ENCODE results near the gene WNT9A. TPM values are rescaled to one million over a fixed set of nuclear protein-coding genes. Genes with fewer than 3 reads are reported as not detected.
"Not testable (repeated sequence)": the region's sequence is repeated elsewhere in the genome, so short reads cannot be mapped to it uniquely, and the experiment has no call there.

Gene WNT9A
- total RNA-seq, 1 experiment from 2014 or later, result 9.5 TPM

DNA sequence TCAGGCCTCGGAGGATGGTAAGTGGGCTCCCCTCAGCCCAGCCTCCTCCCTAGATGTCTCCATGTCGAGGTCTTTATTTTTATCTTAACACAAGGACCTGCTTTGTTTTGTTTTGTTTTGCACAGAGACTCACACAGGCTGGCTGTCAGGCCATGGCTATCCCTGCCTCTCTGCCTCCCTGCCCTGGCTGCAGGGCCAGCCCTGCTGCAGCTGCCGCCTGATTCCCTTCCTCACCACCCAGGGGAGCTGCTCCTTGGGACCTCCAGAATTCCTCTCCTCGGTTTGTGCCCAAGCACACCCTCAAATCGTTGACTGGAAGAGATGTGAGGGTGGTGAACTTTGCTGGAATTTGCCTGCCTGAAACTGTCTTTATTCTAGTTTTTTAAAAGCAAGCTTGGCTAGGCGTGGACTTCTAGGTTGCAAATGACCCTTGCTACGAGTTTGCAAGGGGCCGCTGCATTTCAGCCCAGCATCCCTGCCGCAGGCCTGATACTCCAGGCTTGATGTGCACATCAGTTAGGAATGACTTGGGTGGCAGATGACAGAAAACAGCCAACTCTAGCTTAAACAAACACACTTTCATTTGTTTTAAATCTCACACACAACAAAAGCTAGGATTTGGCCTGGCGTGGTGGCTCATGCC lies 37.1 kb downstream of the WNT9A start:
- DNase-seq (ENCODE audit: low read depth), result no peak

DNA sequence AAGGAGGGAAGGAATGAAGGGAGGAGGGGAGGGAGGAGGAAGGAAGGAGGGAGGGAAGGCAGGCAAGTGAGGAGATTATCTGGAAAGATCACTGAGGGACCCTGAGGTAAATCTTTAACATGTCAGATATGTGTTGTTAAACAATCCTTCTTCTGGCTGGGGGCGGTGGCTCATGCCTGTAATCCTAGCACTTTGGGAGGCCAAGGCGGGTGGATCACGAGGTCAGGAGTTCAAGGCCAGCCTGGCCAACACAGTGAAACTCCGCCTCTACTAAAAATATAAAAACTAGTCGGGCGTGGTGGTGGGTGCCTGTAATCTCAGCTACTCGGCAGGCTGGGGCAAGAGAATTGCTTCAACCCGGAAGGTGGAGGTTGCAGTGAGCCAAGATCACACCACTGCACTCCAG lies 37.8 kb downstream of the WNT9A start:
- not testable (repeated sequence) for DNase-seq (ENCODE audit: low read depth)

DNA sequence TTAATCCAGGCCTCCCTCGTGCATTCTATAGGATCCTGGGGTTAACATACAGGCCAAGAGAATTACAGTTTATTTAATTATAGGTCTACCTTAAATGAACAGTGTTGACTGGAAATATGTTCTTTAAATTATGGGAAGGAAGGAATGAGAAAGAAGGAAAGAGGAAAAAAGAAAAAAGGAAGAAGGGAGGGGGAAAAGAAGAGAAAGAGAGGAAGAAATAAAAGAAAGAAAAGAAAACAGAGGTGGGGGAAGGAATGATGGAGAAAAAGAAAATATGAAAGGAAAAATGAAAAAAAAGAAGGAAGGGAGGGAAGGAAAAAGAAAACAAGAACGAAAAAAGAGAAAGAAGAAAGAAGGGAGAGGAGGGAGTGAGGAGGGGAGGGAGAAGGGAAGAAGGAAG lies 38.5 kb downstream of the WNT9A start:
- DNase-seq (ENCODE audit: low read depth), result no peak

DNA sequence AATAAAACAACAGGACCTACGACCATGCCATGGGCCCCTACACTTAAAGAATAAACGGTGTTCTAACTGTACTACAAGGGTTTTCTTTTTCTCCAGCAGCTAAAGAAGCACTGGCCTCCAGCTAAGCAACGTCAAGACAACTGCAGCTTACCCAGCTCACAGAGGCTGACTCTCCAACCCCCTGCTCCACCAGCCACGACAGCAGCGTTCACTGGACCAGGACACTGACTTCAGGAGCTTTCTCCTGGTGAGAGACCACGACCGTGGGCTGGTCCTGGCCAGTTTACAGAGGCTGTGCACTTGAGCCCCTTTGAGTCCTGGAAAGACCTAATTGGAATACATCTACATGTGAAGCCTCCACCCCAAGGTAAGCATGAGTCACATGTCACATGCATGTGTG lies 39.4 kb downstream of the WNT9A start:
- DNase-seq (ENCODE audit: low read depth), result no peak

DNA sequence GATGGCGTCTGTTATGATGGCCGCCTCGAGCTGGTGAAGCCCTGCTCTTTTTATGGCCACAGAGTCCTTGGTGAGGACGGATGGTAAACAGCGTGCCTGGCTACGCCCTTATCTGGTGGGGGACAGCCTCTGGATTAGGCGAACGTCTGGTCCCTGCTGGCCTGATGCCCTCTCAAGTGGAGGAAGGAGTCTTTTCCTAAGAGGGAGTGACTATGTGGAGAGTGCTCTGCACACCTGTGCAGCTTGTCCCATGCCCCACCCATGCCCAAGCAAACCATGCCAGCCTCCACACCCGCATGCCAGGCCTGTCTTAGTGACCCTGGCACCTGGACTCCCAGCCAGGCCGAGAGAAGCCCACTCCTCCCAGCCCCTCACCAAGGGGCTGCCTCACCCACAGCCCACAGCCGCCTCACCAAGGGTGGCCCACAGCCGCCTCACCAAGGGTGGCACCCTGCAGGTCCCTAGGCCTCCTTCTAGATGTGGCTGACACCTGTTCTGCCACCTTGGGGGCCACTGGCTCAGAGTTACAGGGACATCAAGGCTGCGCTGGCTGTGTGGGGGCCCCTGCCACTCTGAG lies 40.2 kb downstream of the WNT9A start:
- DNase-seq (ENCODE audit: low read depth), result no peak

DNA sequence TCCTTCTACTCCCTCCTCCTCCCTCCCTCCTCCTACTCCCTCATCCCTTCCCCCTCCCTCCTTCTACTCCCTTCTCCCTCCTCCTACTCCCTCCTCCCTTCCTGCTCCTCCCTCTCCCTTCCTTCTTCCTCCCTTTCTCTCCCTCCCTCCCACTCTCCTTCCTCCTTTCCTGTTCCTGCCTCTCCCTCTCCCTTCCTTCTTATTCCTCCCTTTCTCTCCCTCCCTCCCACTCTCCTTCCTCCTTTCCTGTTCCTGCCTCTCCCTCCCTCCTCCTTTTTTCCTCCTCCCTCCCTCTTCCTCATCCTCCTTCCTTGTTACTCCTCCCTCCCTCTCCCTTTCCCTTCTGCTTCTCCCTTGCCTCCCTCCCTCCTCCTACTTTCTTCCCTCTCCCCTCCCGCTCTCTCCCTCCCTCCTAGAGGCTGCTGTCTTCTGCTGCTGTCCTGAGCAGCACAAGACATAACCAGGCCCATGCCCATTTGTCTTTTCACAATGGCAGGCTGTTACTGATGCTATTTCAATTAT lies 41.1 kb downstream of the WNT9A start:
- no peak for DNase-seq (ENCODE audit: low read depth)

DNA sequence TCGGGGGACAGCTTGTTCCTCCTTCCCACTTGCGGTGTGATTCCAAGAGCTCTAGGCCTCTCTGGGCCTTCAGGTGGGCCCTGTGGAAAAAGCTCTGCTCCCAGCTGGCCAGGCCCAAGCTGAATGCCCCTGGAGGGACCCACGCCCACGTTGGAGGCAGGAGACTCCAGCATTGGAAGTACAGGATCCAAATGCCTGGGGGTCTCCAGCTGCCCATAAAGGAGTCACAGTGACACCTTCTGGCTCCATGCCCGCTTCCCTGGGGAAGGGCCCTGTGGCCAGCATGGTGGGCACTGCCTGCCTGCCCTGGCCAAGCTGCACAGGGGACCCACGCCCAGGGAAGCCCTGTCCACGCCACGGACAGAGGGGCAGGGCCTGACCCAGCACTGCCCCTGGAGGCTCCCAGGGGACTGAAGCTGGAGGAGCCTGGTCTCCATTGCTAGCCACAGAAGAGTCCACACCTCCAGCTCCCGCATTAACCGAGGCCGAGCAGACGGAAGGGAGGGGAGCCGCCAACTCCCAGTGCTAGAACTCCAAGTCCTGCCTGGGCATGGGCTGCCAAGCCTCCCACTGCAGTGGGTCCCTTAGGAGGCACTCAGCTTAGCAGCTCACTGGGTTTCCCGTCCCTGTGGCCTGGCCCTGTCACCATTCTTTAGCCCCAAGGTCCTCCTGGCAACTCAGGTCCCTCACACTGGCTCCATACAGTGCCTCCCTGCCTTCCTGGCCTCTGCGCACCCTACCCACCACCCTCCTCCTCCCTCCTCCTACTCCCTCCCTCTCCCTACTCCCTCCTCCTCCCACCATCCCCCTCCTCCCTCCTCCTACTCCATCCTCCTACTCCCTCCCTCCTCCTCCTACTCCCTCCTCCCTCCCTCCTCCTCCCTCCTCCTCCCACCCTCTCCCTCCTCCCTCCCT lies 41.9 kb downstream of the WNT9A start:
- peak; percentile 43 for DNase-seq (ENCODE audit: low read depth)

DNA sequence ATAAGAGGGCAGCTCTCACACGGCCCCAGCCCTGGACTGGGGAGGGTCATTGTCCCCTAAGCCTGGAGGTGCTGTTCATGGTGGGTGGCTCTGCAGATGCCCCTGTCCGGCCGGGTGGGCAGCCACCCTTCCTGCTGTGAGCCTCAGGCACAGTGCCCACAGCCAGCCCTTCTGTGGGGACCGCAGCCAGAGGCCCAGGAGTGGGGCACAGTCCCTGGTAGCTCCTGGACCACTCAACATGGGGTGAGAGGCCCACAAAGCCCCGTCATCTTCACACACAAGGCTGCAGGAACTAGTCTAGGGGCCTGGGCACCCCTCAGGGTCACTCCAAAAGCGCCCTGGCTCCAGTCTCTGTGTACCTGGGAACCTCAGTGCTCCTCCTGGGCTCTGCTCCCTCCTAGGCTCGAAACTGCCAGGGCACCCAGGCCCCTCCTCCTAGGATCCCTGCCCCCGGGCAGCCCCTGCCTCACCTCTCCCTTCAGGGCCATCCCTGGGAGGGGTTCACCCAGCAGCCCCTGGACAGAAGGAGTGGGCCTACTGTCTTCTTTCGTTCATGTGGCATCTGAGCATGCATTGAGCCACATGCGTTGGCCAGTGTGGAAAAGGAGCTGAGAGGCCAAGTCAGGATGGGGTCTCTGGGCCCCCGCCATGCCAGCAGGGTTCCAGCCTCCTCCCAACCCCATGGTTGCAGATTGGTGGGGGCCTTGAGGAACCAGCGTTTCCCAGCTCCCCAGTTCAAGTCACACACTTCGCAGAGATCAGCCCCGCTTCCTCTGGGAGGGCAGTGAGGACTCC lies 43.0 kb downstream of the WNT9A start:
- DNase-seq (ENCODE audit: low read depth), result no peak

DNA sequence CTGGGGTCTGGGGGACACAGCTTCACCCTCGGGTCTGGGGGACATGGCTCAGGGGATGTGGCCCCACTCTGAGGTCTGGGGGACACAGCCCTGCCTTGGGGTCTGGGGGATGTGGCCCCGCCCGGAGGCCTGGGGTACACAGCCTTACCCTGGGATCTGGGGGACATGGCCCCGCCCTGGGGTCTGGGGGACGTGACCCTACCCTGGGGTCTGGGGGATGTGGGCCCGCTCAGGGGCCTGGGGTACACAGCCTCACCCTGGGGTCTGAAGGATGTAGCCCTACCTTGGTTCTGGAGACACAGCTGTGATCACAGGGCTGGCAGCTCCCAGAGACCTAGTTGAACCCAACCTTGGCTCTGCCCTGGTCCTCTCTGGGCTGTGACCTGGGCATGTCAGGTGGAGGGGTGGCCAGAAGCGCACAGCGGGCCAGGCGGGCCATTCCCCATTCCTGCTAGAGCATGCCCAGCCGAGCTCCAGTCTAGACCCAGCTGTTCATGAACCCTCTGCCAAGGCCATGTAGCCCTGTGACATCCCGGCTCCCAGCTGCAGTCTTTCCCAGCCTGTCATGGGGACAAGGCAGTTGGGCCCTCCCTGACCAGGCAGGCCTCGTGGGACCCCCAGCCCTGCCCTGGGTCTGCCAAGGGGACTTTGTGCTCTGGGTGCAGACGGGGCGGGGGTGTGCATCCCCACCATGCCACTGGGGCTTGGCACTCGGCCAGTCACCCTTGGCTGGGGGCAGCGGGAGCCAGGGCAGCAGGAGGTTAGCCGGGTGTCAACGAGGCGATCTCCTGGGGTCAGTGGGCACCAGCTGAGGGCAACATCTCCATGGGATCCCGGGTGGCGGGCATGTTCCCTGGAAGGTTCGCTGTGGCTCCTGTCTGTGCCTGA lies 43.9 kb downstream of the WNT9A start:
- DNase-seq (ENCODE audit: low read depth), result no peak

DNA sequence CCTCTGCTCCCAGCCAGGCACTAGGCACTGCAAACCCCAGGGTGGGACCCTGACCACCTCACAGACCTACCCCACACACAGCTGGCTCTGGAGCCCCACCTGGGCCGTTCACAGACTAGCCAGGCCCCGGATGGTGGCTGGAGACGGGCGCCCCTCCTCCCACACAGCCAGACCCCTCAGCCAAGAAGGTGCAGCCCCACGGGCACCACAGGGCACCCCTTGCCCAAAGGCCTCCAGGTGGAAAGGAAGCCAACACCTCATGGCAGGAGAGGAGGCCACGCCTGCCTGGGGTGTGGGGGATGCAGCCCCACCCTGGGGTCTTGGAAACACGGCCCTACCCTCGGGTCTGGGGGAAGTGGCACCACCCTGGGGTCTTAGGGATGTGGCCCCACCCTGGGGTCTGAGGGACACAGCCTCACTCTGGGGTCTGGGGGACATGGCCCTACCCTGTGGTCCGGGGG lies 44.6 kb downstream of the WNT9A start:
- no peak for DNase-seq (ENCODE audit: low read depth)

DNA sequence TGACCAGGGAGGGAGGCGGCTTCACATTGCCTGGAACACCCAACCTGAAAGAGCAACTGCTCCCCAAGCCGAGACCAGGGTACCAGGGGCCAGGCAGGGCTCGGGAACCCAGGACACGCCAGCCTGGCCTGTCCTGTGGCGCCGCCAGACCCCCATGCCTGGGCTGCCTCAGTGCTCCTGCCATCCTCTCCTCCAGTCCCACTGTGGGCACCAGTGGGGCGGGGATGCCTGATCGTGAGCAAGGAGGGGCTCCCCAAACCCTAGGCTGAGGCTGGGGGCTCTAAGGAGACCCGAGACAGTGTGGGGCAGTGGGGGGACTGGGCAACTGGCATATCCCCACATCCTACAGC lies 45.1 kb downstream of the WNT9A start:
- DNase-seq (ENCODE audit: low read depth), result no peak

DNA sequence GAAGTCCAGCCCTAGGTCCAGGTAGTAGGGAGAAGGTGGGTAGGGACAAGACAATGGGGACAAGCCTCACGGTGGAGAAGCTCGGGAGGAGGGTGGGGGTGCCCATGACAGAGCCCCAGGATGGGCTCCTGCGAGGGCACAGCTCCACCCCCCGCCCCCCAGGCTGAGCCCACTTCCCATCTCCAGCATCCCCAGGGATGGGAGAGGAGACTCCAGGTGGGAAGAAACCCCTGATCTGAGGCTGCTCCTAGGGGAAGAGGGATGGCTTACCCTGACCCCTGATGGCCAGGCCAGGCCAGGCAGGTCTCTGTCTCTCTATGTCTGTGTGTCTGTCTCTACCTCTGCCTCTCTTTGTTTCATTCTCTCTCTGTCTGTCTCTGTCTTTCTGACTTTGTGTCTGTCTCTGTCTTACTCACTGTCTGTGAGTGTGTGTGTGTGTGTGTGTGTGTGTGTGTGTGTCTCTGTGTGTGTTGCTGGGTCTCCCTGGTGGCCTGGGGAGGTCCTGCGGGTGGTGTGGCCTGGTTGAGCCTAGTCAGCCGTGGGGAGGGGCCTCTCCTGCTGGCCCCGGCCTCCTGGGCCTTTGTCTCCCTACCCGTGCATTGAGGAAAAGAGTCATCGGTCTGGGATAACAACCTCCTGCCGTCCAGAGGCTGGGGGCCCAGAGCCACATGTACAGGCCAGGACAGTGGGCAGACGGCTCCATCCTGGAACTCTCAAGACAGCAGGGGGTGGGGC lies 45.7 kb downstream of the WNT9A start:
- peak; percentile 69 for DNase-seq (ENCODE audit: low read depth)

DNA sequence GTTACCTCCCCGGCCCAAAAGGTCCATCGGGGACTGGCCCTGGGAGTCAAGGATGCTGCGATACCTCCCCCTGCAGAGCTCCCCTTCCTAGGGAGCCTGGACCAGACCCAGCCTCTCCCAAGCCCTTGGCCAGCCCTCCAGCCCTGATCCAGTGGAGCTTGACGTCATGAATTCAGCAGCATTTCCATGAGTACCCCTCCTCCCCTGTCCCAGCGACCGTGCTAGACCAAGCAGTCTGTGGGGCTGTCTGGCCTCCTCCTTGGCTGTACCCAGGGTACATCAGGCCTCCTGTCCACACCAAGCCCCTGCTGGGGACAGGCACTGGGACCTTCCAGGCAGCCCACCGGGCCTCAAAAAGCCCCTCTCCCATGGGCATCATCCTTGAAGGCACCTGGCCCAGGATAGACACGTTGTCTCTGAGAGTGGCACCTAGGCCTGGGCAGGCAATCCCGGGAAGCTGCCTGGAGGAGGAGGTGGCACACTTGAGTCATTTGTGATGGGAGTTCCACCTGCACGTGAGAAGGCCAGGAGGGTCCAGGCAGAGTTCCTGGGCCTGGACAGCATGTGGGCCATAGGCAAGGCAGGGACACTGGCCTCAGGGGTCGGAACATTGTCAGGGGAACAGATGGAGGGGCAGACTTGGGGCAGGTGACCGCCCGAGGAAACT lies 46.4 kb downstream of the WNT9A start:
- DNase-seq (ENCODE audit: low read depth), result no peak

DNA sequence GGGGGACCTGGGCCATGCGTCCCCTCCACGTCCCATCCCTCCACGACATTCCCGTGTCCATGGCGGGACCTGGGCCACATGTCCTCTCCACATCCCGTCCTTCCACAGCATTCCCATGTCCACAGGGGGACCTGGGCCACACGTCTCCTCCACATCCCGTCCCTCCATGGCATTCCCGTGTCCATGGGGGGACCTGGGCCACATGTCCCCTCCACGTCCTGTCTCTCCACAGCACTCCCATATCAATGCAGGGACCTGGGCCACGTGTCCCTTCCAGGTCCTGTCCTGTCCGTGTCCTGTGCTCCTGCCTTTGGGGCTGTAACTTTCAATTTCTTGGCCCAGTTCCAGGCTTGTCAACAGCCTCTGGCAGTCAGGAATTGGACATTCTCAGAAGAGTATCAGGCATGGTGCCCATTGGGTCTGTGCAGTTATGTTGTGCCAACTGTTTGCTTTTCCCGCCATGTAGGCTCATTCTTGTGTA lies 47.1 kb downstream of the WNT9A start:
- DNase-seq (ENCODE audit: low read depth), result no peak

DNA sequence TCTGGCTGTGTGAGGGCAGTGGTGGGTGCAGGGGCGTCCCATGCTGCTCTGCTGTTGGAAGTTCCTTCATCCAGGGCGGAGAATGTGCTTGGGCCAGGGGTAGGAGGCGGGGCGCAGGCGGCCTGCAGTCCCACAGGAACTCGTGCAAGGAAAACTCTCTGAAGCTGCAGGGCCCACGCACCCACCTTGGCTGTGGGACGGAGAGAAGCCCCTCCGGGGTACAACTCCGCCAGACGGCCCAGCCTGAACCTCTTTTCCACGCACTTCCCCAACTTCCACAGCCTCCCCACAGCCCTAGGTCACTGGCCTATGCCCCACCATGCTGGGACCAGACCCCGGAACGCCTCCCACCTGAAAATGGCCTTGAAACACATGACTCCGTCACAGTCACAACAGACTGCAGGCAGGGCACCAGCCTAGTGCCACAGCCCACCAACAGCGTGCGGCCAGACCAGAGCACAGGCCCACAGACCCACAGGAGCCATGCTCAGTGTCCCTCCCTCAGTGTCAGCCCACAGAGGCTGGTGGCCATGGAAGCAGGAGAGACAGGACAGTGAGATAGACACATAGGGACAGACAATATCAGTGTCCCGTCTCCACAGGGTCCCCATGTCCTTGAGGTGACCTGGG lies 47.8 kb downstream of the WNT9A start:
- no peak for DNase-seq (ENCODE audit: low read depth)

DNA sequence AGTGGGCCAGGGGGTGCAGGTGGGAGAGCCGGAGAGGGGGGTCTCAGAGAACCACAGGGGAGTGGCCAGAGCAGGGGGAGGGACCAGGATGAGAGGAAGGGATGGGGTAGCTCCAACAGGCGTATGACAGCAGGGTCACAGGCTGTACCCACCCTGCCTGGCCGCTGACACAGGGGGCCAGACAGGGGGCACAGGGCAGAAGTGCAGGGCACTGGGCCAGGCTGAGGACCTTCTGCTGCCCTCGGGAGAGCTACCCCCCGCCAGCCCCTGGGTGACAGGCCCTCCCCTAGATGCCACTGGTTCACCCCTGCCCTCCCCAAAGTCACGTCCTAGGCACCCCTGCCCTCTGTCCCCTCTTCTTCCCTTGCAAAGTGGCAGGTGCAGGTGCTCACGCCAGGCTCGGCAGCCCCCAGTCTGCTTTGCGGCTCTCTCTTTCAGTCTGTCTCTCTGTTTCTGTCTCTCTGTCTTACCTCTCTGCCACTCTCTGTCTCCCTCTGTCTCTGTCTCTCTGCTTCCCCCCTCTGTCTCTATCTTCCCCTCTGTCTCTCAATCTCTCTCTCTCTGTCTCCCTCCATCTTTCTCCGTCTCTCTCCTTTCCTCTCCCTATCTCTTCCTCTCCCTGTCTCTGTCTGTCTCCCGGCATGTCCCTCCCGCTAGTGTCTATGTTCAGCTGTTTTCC lies 48.5 kb downstream of the WNT9A start:
- DNase-seq (ENCODE audit: low read depth), result no peak

DNA sequence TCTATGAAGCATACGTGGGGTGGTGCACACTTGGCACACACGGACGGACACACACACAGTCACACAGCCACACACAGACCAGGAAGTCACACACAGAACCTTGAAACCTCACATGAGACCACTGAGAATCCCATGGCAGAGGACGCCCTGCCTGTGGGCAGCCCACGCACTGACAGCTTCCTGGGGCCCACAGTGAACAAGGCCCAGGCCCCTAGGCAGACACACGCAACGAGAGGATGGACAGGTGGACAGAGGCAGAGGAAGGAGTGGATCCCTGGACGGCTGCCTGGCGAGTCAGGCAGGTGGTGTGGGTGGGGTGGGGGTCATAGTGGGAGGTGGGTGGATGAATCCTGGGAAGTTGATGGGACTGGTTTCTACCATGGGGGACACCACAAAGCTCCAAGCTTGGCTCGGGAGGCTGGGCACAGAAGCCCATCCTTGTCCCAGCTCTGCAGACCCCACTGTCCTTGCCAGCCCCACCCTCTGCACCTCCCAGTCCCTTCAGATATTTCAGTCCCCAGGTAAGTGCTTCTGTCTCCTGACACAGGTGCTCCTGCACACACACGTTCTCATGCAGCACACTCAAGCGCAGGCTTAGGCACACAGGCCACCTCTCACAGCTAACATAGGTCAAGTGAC lies 49.1 kb downstream of the WNT9A start:
- DNase-seq (ENCODE audit: low read depth), result no peak

Measured in RPMI7951 (cell line).